Measurements from ENCODE around the gene LEKR1.

LEKR1 gene

DNA sequence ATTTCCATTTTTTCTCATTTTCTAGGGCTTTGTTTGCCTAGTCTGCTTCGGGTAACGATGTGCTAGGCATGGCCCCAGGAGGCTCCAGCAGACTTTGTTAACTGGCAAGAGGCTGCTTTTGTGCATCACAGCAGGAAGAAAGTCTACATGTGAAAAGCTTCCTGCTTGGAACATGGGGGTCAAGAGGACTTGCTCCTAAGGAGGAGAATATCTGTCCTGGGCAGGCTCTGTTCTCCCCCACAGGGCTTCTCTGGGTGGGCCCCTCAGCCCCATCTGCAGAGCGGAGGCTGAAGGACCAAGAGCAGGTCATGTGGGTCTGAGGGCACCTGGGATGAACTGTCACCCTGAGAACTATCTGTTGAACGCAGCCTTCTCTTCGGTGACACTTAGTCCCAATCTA, 239.0 kb downstream of the LEKR1 start:
- DNase-seq: no peak

DNA sequence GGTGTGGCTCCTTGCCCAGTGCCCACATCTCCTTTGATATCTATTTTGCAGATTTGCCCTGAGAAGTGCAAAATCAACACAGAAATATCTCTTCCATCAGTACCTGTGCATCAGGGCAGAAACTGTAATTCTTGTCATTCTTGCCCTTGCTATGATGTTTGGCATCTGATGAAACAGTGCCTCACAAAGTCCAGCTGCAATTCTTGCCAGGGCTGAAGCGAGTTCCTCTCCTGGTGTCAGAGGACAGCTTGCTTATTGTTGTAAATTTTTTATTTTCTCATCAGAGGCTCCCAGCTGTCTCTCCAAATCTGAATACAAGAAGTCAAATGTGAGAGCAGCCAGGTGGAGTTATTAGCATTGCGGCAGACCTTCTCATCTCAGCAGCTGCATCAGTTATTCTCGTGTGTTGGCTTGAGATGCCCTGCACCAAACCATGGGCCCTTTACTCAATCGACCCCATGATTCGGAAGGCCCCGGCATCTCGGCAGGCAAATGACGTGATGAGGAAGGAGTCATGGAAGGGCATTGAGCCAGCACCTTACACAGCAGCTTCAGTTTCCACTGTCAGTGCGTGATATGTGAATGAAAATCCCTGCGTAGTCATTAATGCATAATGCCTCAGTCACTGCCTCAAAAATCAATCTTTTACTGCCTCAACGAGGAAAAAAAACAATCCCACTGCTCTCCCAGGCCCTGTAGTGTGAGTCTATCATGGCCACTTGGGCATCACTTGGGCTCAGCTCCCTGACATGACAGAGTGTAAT, 240.4 kb downstream of the LEKR1 start:
- no peak for DNase-seq

GRCh38 chr3:157067114-157067513, 241.0 kb downstream of the LEKR1 start:
- DNase-seq: no peak

DNA sequence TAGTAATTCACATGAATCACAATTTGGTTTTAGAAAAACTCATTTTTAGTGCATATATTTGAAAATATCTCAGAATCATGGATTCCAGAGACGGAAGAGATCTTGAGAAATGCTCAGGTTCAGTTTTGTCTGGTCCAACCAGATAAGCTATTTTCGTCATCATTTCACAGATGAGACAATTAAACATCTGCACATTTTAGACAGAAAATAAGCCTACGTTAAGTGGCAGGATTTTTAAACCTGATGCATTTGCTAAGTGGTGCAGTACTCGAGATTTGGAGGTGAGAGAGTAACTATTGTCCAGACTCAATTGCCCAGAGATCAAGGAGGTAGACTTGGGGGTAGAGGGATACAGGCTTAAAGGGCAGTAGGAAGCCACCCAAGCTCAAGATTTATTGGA, 243.3 kb downstream of the LEKR1 start:
- no peak for DNase-seq

GRCh38 chr3:157069846-157070677, 243.9 kb downstream of the LEKR1 start:
- no peak for DNase-seq

- DNase-seq: no peak
Observed at GRCh38 chr3:157070678-157070999, 244.5 kb downstream of the LEKR1 start.

DNA sequence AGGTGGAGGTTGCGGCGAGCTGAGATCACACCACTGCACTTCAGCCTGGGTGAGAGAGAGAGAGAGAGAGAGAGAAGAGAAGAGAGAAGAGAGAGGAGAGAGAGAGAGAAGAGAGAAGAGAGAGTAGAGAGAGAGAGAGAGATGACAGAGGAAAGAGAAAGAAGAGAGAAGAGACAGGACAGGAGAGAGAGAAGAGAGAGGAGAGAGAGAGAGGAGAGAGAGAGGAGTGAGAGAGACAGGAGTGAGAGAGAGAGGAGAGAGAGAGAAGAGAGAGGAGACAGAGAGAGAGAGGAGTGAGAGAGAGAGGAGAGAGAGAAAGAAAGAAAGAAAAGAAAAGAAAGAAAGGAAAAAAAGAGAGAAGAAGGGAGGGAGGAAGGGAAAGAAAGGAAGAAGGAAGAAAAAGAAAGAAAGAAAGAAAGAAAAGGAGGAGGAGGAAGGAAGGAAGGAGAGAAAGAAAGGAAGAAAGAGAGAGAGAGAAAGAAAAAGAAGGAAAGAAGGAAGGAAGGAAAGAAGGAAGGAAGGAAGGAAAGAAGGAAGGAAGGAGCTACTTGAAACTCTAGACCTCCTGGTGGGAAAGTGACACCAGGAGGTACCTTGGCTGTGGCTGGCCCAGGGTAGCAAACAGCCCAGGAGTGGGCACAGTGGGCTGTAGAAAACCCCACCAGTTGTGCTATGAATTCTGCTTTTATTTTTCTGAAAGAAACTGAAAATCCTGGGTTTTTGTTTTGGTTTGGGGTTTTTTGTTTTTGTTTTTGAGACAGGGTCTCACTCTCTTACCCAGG, 245.8 kb downstream of the LEKR1 start:
- DNase-seq: no peak

GRCh38 chr3:157073810-157074209, 247.7 kb downstream of the LEKR1 start:
- DNase-seq: no peak

- no peak for DNase-seq
Observed at GRCh38 chr3:157074490-157074889, 248.3 kb downstream of the LEKR1 start.

DNA sequence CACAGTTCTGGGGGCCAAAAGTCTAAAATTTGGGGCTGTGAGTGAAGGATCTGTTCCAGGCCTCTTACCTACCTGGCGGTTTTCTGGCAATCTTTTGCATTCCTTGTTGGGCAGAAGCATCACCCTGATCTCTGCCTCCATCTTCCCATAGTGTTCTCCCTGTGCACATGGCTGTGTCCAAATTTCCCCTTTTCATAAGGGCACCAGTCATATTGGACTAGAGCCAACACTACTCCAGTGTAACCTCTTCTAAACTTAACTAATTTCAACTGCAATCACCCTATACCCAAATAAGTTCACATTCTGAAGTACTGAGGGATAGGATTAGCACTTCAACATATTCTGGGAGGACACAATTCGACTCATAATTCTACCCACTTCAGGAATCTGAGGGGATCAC, 248.8 kb downstream of the LEKR1 start:
- no peak for DNase-seq

GRCh38 chr3:157075693-157076420, 249.7 kb downstream of the LEKR1 start:
- no peak for DNase-seq

DNA sequence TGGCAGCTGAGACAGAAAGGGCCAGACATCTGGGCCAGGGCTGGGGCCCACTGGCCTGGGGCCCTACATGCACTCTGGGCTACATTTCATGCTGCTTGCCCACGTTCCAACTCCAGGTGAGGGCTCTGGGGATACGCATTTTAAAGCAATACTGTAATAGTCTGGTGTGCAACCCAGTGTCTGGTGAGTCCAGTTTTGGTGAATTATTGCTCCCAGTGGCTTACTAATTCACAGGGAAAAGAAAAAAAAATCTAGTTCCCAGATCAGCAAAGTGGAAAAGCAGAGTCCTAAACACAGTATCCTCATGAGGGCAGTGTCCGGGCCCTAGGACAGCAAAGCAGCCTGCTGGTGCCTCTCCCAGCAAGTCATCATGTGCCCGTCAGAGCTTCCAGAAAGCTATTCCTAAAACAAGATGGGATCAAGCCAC, 251.4 kb downstream of the LEKR1 start:
- DNase-seq: no peak

DNA sequence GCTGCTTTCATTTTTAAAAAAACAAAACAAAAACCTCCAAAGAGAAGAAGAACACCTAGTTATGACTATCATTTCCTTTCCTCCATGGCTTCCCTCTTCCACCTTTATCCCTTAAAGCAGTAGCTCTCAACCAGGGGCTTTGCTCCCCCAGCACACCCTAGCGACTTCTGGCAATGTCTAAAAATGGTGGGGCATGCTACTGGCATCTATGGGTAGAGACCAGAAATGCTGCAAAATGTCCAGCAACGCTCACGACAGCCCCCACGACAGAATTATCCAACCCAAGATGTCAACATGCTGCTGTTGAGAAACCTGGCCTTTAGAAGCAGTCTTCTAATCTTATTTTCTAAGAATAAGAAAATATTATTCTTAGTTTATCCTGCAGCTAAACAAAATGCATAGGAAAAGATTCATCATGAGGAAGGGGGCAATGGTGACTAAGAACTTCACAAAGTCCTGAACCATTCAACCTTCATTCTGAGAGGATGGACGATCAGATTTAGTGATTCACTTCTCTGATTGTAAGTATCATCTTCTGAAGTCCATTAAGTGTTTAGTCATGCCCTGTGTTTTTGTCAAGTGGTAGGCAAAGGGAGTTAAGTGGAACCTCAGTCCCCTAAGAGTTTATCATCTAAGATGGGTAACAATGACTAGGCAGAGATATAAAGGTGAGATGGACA, 252.1 kb downstream of the LEKR1 start:
- no peak for DNase-seq

GRCh38 chr3:157078811-157079185, 252.6 kb downstream of the LEKR1 start:
- DNase-seq: no peak

- DNase-seq: no peak
Observed at GRCh38 chr3:157079676-157080369, 253.7 kb downstream of the LEKR1 start.

GRCh38 chr3:157081626-157082210, 255.6 kb downstream of the LEKR1 start:
- DNase-seq: peak; percentile 89

GRCh38 chr3:157082305-157082982, 256.3 kb downstream of the LEKR1 start:
- no peak for DNase-seq

GRCh38 chr3:157083824-157084223, 257.7 kb downstream of the LEKR1 start:
- no peak for DNase-seq

GRCh38 chr3:157086060-157086750, 260.1 kb downstream of the LEKR1 start:
- no peak for DNase-seq

DNA sequence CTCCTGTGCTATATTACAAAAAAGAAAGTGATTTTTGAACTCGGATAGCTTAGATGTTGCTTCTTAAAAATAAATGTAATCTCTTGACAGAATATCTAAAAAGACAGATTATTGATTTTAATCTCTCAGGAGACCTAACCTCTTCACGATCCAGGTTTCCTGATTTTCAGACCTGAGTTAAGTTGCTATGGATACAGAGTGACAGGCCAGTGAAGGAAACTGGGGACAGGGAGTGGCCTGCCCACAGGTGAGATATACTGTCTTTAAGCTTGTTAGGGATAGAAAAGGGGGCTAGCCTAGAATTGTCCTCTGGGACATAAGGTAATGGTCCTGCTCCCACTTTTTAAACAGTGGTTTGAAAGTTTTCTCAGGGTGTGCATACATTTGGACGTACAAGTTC, 260.6 kb downstream of the LEKR1 start:
- no peak for DNase-seq
